SK-N-SH treated with all-trans-retinoic acid at 6 μM for 48 hours (cell line): ENCODE data around the gene OR6C74.

ENCODE experiments used
- ATAC-seq: fragments of 200-7000 bp; cut with Tn5 transposase; 3 replicates; pipeline ENCODE4 v1.9.1; 2020; ENCODE audit warnings: mild to moderate bottlenecking, moderate library complexity
- ARNTL ChIP-seq: fragments of 450-650 bp; formaldehyde crosslinking; IDR thresholded peaks from 2 replicates; pipeline ENCODE4 v1.5.0; 2020; ENCODE audit warnings: low read depth, mild to moderate bottlenecking, moderate library complexity, borderline replicate concordance
- BACH2 ChIP-seq: fragments of 250-450 bp; sonication (Bioruptor Pico); IDR thresholded peaks from 2 replicates; pipeline ENCODE4 v1.9.0; 2021; ENCODE audit warnings: mild to moderate bottlenecking, borderline replicate concordance
- CREB5 ChIP-seq: fragments of 250-450 bp; sonication (Bioruptor Pico); IDR thresholded peaks from 2 replicates; pipeline ENCODE4 v1.5.1; 2020; ENCODE audit warnings: low read depth, mild to moderate bottlenecking, moderate library complexity
- CSDC2 ChIP-seq: fragments of 250-450 bp; sonication (Bioruptor Pico); IDR thresholded peaks from 2 replicates; pipeline ENCODE4 v1.5.0; 2020; ENCODE audit warnings: mild to moderate bottlenecking, moderate library complexity
- CSRNP3 ChIP-seq: fragments of 250-450 bp; sonication (Bioruptor Pico); IDR thresholded peaks from 2 replicates; pipeline ENCODE4 v1.5.1; 2021; ENCODE audit warnings: mild to moderate bottlenecking, moderate library complexity
- ESRRG ChIP-seq: fragments of 250-450 bp; sonication (Bioruptor Pico); IDR thresholded peaks from 2 replicates; pipeline ENCODE4 v1.6.1; 2021; ENCODE audit warnings: mild to moderate bottlenecking
- ISL1 ChIP-seq: fragments of 250-450 bp; sonication (Bioruptor Pico); IDR thresholded peaks from 2 replicates; pipeline ENCODE4 v2.1.2; 2022; ENCODE audit warnings: mild to moderate bottlenecking, moderate library complexity
- OSR1 ChIP-seq: fragments of 250-450 bp; sonication (Bioruptor Pico); IDR thresholded peaks from 2 replicates; pipeline ENCODE4 v1.8.0; 2022; ENCODE audit warnings: moderate library complexity, mild to moderate bottlenecking, inconsistent platforms
- PATZ1 ChIP-seq: fragments of 250-450 bp; sonication (Bioruptor Pico); IDR thresholded peaks from 2 replicates; pipeline ENCODE4 v1.8.0; 2020; ENCODE audit warnings: mild to moderate bottlenecking, moderate library complexity, borderline replicate concordance
- POU6F1 ChIP-seq: fragments of 250-450 bp; sonication (Bioruptor Pico); IDR thresholded peaks from 2 replicates; pipeline ENCODE4 v1.8.0; 2021; ENCODE audit warnings: low read depth, mild to moderate bottlenecking, moderate library complexity, borderline replicate concordance
- PPARA ChIP-seq: fragments of 250-450 bp; sonication (Bioruptor Pico); IDR thresholded peaks from 2 replicates; pipeline ENCODE4 v1.5.0; 2020; ENCODE audit warnings: mild to moderate bottlenecking, borderline replicate concordance
- TCF4 ChIP-seq: fragments of 250-450 bp; sonication (Bioruptor Pico); IDR thresholded peaks from 2 replicates; pipeline ENCODE4 v1.8.0; 2021; ENCODE audit warnings: mild to moderate bottlenecking, moderate library complexity, borderline replicate concordance
- TOX ChIP-seq: fragments of 250-450 bp; sonication (Bioruptor Pico); IDR thresholded peaks from 2 replicates; pipeline ENCODE4 v1.8.0; 2021; ENCODE audit warnings: mild to moderate bottlenecking, moderate library complexity, borderline replicate concordance
- TSHZ2 ChIP-seq: fragments of 250-450 bp; sonication (Bioruptor Pico); IDR thresholded peaks from 2 replicates; pipeline ENCODE4 v1.5.0; 2020; ENCODE audit warnings: mild to moderate bottlenecking, moderate library complexity
- ZC3H10 ChIP-seq: fragments of 250-450 bp; sonication (Bioruptor Pico); IDR thresholded peaks from 2 replicates; pipeline ENCODE4 v1.5.1; 2021; ENCODE audit warnings: mild to moderate bottlenecking, moderate library complexity
- ZNF565 ChIP-seq: fragments of 450-650 bp; formaldehyde crosslinking; conservative IDR thresholded peaks from 2 replicates; pipeline ENCODE4 v1.5.0; 2020; ENCODE audit warnings: low read depth, mild to moderate bottlenecking, moderate library complexity

OR6C74 gene

GRCh38 chr12:55258303-55258702 lies 13.9 kb downstream of the OR6C74 start:
- TF ChIP-seq PATZ1 (CRISPR knock-in tag) (no peak), TCF4 (CRISPR knock-in tag) (no peak), ISL1 (no peak), TOX (CRISPR knock-in tag) (no peak), CSDC2 (no peak)
- ATAC-seq, result no peak

GRCh38 chr12:55280991-55281390 lies 36.6 kb downstream of the OR6C74 start:
- no peak for ATAC-seq
- TF ChIP-seq PPARA, result no peak
- TF ChIP-seq TOX (CRISPR knock-in tag), result no peak
- TF ChIP-seq ZC3H10 (CRISPR knock-in tag), result no peak
- no peak for TF ChIP-seq ZNF565 (CRISPR knock-in tag)
- TF ChIP-seq TSHZ2 (CRISPR knock-in tag), result no peak
- no peak for TF ChIP-seq ESRRG (CRISPR knock-in tag)
- TF ChIP-seq OSR1 (CRISPR knock-in tag), result no peak
- TF ChIP-seq BACH2 (CRISPR knock-in tag), result no peak

GRCh38 chr12:55289999-55290398 lies 45.6 kb downstream of the OR6C74 start:
- TF ChIP-seq POU6F1 (CRISPR knock-in tag), result no peak
- TF ChIP-seq ARNTL (CRISPR knock-in tag), result no peak
- TF ChIP-seq CREB5 (CRISPR knock-in tag), result no peak
- TF ChIP-seq CSRNP3, result no peak
- TF ChIP-seq ZNF565 (CRISPR knock-in tag), result no peak
- ATAC-seq, result no peak
